ENCODE results near the gene AFF4.

GRCh38 chr5:132896685-132897084, 66.7 kb downstream of the AFF4 start:
- TF ChIP-seq MAX (IDR thresholded peaks at IDR 0.05; ENCODE audit: low read depth, low read length) (no peak), CTCF (IDR thresholded peaks at IDR 0.05; ENCODE audit: low read depth, low read length) (no peak), POLR2A (IDR thresholded peaks at IDR 0.05; ENCODE audit: extremely low read depth, insufficient read length) (no peak), MYC (IDR thresholded peaks at IDR 0.05; ENCODE audit: low read depth, low read length) (no peak)
